MCF 10A (cell line): ENCODE results near the gene SCLT1. TPM values are rescaled to one million over a fixed set of nuclear protein-coding genes. Genes with fewer than 3 reads are reported as not detected.

ENCODE experiments used
- BruUV-seq: library from RNA; stranded (reverse); fragments of 400-500 nt; replicated peaks from 2 replicates; lab custom pipeline; 2021; lab: Mats Ljungman, UMichigan
- CTCF ChIA-PET: fragments of 300-600 bp; sonication (Branson Sonifier 250); formaldehyde crosslinking; extraction: SDS; loops from one replicate; lab custom pipeline; 2021; ENCODE audit warnings: antibody characterized with exemption, inconsistent platforms; lab: Yijun Ruan, JAX
- POLR2A ChIA-PET: fragments of 300-600, 350-650 bp; sonication (Branson Sonifier 250); formaldehyde crosslinking; extraction: SDS; loops from one replicate; lab custom pipeline; 2020; ENCODE audit warnings: antibody characterized with exemption, inconsistent platforms; lab: Yijun Ruan, JAX
- DNase-seq: peaks from one replicate; pipeline ENCODE4 v3.0.0-alpha.2; 2018; ENCODE audit not compliant: unreplicated experiment
- H3K27ac Mint-ChIP-seq: one replicate; pipeline ENCODE4 v1.8.0; 2022; ENCODE audit warnings: mild to moderate bottlenecking, low read depth, mixed read lengths; ENCODE audit not compliant: unreplicated experiment
- H3K27me3 Mint-ChIP-seq: one replicate; pipeline ENCODE4 v1.8.0; 2022; ENCODE audit warnings: mixed read lengths; ENCODE audit not compliant: insufficient read depth, unreplicated experiment
- H3K36me3 Mint-ChIP-seq: one replicate; pipeline ENCODE4 v1.8.0; 2022; ENCODE audit warnings: mild to moderate bottlenecking, moderate library complexity, mixed read lengths; ENCODE audit not compliant: insufficient read depth, unreplicated experiment
- H3K4me1 Mint-ChIP-seq: one replicate; pipeline ENCODE4 v1.8.0; 2022; ENCODE audit warnings: mixed read lengths; ENCODE audit not compliant: insufficient read depth, unreplicated experiment
- H3K4me3 Mint-ChIP-seq: one replicate; pipeline ENCODE4 v1.8.0; 2022; ENCODE audit warnings: mild to moderate bottlenecking, moderate library complexity, mixed read lengths; ENCODE audit not compliant: unreplicated experiment
- H3K9me3 Mint-ChIP-seq: one replicate; pipeline ENCODE4 v1.8.0; 2022; ENCODE audit warnings: mixed read lengths; ENCODE audit not compliant: unreplicated experiment
- CTCF ChIP-seq: fragments of 200-600 bp; IDR thresholded peaks from one replicate; pipeline ENCODE4 v1.8.0; 2022; ENCODE audit warnings: antibody characterized with exemption, mild to moderate bottlenecking; ENCODE audit not compliant: unreplicated experiment
- intact Hi-C: fragments of 100-400 bp; cut with micrococcal nuclease; formaldehyde crosslinking; loops from 2 replicates; pipeline ENCODE4 v1.14.1; 2022
- total RNA-seq: library from RNA; stranded (reverse); gene quantifications from 2 replicates; pipeline ENCODE4 v1.2.3, GENCODE V29; 2022

SCLT1 gene
- total RNA-seq, 1 experiment from 2014 or later, result 20.7 TPM

GRCh38 chr4:129046055-129046959 is 47.0 kb downstream of the SCLT1 start:
- Mint-ChIP-seq H3K27me3 (no peaks in the 10 kb centered on the region), H3K9me3 (peaks cover 11% of the 10 kb centered on the region), H3K27ac (no peak overlapping the region), H3K4me3 (no peak overlapping the region), H3K36me3 (peaks cover 7% of the 10 kb centered on the region), H3K4me1 (no peaks in the 10 kb centered on the region)
- ChIA-PET CTCF (no interaction called here), POLR2A (interaction anchor here (1.8 kb wide), 1 partner anchor 47 kb away, joined by 9 read pairs; the partner anchor contains the start of gene SCLT1)
- no peak for DNase-seq
- no peak for TF ChIP-seq CTCF
- no TSS peak for BruUV-seq
- intact Hi-C loops, result no loop called here

GRCh38 chr4:129043523-129043922 is 49.8 kb downstream of the SCLT1 start:
- intact Hi-C loops, result loop anchor here (1.0 to 2.0 kb wide), 2 partner anchors 50 to 299 kb away; partner anchors contain the start of gene SCLT1
- DNase-seq, result peak; percentile 43
- peak; percentile 28 for TF ChIP-seq CTCF
- Mint-ChIP-seq H3K36me3 (peaks cover 7% of the 10 kb centered on the region), H3K9me3 (peaks cover 10% of the 10 kb centered on the region), H3K4me1 (no peaks in the 10 kb centered on the region), H3K27me3 (no peaks in the 10 kb centered on the region), H3K27ac (no peak overlapping the region), H3K4me3 (no peak overlapping the region)
- ChIA-PET CTCF (interaction anchor here (0.6 to 1.3 kb wide), 6 partner anchors 9 to 1765 kb away, joined by 3 to 9 read pairs (median 3); partner anchors contain the start of gene SCLT1), POLR2A (interaction anchor here (0.6 to 0.7 kb wide), 2 partner anchors 102 to 124 kb away, joined by 3 read pairs; no protein-coding TSS in a partner anchor)
- no TSS peak for BruUV-seq

GRCh38 chr4:129040471-129040870 is 52.9 kb downstream of the SCLT1 start:
- POLR2A ChIA-PET, result interaction anchor here (0.6 kb wide), 1 partner anchor 87 kb away, joined by 3 read pairs; no protein-coding TSS in a partner anchor
- H3K36me3 Mint-ChIP-seq, result peaks cover 13% of the 10 kb centered on the region
- no peaks in the 10 kb centered on the region for H3K4me1 Mint-ChIP-seq
- no peaks in the 10 kb centered on the region for H3K9me3 Mint-ChIP-seq
- no peak for TF ChIP-seq CTCF
- CTCF ChIA-PET, result interaction anchor here (0.7 to 0.9 kb wide), 2 partner anchors 20 to 36 kb away, joined by 3 to 4 read pairs; no protein-coding TSS in a partner anchor
- H3K4me3 Mint-ChIP-seq, result no peak overlapping the region
- BruUV-seq, result no TSS peak
- H3K27me3 Mint-ChIP-seq, result no peaks in the 10 kb centered on the region
- intact Hi-C loops, result no loop called here
- H3K27ac Mint-ChIP-seq, result no peak overlapping the region
- DNase-seq, result no peak

- no peaks in the 10 kb centered on the region for H3K27me3 Mint-ChIP-seq
- H3K4me3 Mint-ChIP-seq, result no peak overlapping the region
- no peak for TF ChIP-seq CTCF
- no peak for DNase-seq
- H3K9me3 Mint-ChIP-seq, result no peaks in the 10 kb centered on the region
- CTCF ChIA-PET, result no interaction called here
- no TSS peak for BruUV-seq
- H3K4me1 Mint-ChIP-seq, result no peaks in the 10 kb centered on the region
- intact Hi-C loops, result no loop called here
- POLR2A ChIA-PET, result interaction anchor here (0.7 kb wide), 1 partner anchor 214 kb away, joined by 3 read pairs; no protein-coding TSS in a partner anchor
- peaks cover 8% of the 10 kb centered on the region for H3K36me3 Mint-ChIP-seq
- H3K27ac Mint-ChIP-seq, result no peak overlapping the region
Measured at GRCh38 chr4:129037093-129037492, 56.2 kb downstream of the SCLT1 start.
